ENCODE measurements around the gene SLC39A9. TPM values are rescaled to one million over a fixed set of nuclear protein-coding genes. Genes with fewer than 3 reads are reported as not detected.

SLC39A9 gene
- total RNA-seq, 1 donor from 2014 or later: 59.1 TPM

DNA sequence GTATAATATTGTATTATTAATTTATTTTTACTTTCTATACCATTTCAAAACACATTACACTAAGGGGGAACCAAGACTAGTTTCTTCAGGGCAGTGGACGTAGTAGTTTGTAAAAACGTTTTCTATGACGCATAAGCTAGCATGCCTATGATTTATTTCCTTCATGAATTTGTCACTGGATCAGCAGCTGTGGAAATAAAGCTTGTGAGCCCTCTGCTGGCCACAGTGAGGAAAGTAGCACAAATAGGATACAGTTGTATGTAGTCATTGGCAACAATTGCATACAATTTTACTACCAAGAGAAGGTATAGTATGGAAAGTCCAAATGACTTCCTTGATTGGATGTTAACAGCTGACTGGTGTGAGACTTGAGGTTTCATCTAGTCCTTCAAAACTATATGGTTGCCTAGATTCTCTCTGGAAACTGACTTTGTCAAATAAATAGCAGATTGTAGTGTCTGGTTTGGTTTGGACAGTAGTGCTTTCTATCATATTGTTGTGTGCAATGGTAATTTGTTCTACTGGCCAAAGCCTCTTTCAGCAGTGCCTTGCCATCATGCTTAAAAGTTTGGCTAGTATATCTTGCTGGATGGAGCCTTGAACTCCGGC lies 61.7 kb downstream of the SLC39A9 start:
- Mint-ChIP-seq H3K4me1 (peaks cover 2% of the 10 kb centered on the region), H3K36me3 (peaks cover 16% of the 10 kb centered on the region), H3K9me3 (no peaks in the 10 kb centered on the region), H3K27me3 (ENCODE audit: low read depth) (no peaks in the 10 kb centered on the region), H3K4me3 (no peak overlapping the region), H3K27ac (no peak overlapping the region)
- TF ChIP-seq, protein P1, sequence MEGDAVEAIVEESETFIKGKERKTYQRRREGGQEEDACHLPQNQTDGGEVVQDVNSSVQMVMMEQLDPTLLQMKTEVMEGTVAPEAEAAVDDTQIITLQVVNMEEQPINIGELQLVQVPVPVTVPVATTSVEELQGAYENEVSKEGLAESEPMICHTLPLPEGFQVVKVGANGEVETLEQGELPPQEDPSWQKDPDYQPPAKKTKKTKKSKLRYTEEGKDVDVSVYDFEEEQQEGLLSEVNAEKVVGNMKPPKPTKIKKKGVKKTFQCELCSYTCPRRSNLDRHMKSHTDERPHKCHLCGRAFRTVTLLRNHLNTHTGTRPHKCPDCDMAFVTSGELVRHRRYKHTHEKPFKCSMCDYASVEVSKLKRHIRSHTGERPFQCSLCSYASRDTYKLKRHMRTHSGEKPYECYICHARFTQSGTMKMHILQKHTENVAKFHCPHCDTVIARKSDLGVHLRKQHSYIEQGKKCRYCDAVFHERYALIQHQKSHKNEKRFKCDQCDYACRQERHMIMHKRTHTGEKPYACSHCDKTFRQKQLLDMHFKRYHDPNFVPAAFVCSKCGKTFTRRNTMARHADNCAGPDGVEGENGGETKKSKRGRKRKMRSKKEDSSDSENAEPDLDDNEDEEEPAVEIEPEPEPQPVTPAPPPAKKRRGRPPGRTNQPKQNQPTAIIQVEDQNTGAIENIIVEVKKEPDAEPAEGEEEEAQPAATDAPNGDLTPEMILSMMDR (IDR thresholded peaks at IDR 0.05; ENCODE audit: unreplicated experiment): peak; percentile 76
- DNase-seq (ENCODE audit: low spot score in 2 of 2, unreplicated experiment in 2 of 2): peak in 1 of 2 experiments; percentile 52

DNA sequence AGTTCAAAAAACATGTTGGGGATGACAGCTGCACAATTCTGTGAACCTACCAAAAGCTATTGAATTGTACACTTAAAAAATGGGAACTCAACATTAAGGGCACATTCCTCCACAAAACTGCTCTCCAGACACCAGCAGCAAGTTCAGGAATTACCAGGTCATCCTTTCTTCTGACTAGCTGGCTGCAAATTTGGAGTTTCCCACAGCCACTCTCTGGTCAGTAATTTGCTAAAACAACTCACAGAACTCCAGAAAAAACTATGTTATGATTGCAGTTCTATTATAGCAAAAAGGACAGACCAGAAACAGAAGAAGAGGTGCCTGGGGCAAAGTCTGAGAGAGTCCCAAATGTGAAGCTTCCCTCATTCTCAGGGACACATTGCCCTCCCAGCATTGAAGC lies 65.9 kb downstream of the SLC39A9 start:
- Mint-ChIP-seq H3K27me3 (ENCODE audit: low read depth) (no peaks in the 10 kb centered on the region), H3K4me1 (no peaks in the 10 kb centered on the region), H3K27ac (no peak overlapping the region), H3K4me3 (no peak overlapping the region), H3K36me3 (peaks cover 8% of the 10 kb centered on the region), H3K9me3 (no peaks in the 10 kb centered on the region)
- TF ChIP-seq, protein P1 (IDR thresholded peaks at IDR 0.05; ENCODE audit: unreplicated experiment): no peak
- no peak for DNase-seq (ENCODE audit: low spot score in 2 of 2, unreplicated experiment in 2 of 2)

DNA sequence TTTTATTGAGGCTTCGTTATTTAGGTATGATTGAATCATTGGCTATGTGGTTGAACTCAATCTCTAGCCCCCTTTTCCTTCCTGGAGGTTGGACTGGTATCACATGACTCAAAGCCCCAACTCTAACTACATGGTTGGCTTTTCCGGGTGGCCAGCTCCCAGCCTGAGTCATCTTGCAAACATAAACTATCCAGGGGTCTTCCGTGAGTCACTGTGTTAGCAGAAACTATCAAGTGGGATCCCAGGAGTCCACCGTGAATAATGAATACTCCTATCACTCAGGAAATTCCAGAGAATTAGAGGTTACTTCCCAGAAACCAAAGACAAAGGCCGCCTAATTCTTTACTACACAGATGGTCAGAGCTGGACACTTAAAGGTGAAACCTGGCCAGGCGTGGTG lies 66.3 kb downstream of the SLC39A9 start:
- no peak overlapping the region for H3K4me3 Mint-ChIP-seq
- no peaks in the 10 kb centered on the region for H3K27me3 Mint-ChIP-seq (ENCODE audit: low read depth)
- H3K27ac Mint-ChIP-seq: no peak overlapping the region
- TF ChIP-seq, protein P1 (IDR thresholded peaks at IDR 0.05; ENCODE audit: unreplicated experiment): no peak
- no peaks in the 10 kb centered on the region for H3K9me3 Mint-ChIP-seq
- peaks cover 8% of the 10 kb centered on the region for H3K36me3 Mint-ChIP-seq
- no peaks in the 10 kb centered on the region for H3K4me1 Mint-ChIP-seq
- no peak for DNase-seq (ENCODE audit: low spot score in 2 of 2, unreplicated experiment in 2 of 2)

DNA sequence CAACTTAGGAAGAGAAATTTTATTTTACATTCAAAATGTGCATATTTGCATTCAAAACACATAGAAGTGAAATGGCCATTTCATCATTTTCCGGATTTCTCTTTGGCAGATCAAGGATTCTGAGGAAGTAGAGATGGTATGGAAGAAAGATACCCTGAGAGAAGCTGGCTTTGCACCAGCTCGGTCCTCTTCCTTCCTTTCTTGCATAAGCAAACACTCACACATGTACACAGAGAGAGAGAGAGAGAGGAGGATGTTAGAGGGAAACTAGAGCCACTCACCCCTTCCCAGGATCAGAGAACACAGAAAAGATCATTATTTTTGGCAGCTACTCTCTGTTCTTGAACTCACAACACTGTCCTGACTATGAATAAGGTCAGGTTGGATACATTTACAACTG lies 70.5 kb downstream of the SLC39A9 start:
- no peaks in the 10 kb centered on the region for H3K36me3 Mint-ChIP-seq
- no peaks in the 10 kb centered on the region for H3K27me3 Mint-ChIP-seq (ENCODE audit: low read depth)
- H3K27ac Mint-ChIP-seq: no peak overlapping the region
- no peaks in the 10 kb centered on the region for H3K4me1 Mint-ChIP-seq
- TF ChIP-seq, protein P1 (IDR thresholded peaks at IDR 0.05; ENCODE audit: unreplicated experiment): no peak
- DNase-seq (ENCODE audit: low spot score in 2 of 2, unreplicated experiment in 2 of 2): no peak
- H3K9me3 Mint-ChIP-seq: no peaks in the 10 kb centered on the region
- no peak overlapping the region for H3K4me3 Mint-ChIP-seq

DNA sequence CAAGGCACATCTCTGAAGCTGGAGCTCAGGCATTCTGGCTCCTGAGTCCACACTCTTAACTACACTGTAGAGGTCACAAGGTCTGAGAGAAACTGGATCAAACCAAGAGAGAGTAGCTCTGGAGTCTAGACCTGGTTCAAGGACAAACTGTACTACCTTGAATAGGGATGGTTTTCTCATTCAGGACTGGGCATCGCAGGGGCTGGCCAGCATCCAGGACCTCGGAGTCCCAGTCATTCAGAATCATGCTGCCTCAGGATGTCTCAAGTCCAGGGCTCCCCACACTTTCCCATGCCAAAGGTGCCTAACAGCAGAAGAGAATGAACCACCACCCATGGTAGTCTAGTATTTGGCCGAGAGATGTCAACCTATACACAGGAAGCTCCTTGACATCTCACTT lies 72.9 kb downstream of the SLC39A9 start:
- H3K9me3 Mint-ChIP-seq: no peaks in the 10 kb centered on the region
- no peaks in the 10 kb centered on the region for H3K4me1 Mint-ChIP-seq
- TF ChIP-seq, protein P1 (IDR thresholded peaks at IDR 0.05; ENCODE audit: unreplicated experiment): no peak
- H3K4me3 Mint-ChIP-seq: no peak overlapping the region
- H3K27ac Mint-ChIP-seq: no peak overlapping the region
- DNase-seq (ENCODE audit: low spot score in 2 of 2, unreplicated experiment in 2 of 2): no peak
- H3K36me3 Mint-ChIP-seq: no peaks in the 10 kb centered on the region
- H3K27me3 Mint-ChIP-seq (ENCODE audit: low read depth): peaks cover 4% of the 10 kb centered on the region

DNA sequence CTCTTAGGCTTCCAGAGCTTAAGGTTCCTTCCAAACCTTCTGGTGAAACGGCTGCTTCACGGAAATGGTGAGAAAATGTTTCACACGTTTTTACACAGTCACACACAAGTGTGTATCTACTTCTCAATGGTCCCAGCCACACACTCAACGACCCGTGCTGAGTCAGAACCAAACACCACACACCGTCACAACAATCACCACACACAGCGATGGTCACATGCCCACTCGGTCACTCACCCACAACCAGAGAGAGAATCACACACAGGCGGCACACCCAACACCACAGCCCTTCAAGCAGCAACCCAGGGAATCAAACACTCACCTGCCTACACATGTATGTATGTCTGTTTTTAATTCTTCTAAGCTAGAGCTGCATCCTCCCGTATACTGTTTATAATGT lies 73.4 kb downstream of the SLC39A9 start:
- no peak for DNase-seq (ENCODE audit: low spot score in 2 of 2, unreplicated experiment in 2 of 2)
- Mint-ChIP-seq H3K27me3 (ENCODE audit: low read depth) (peaks cover 5% of the 10 kb centered on the region), H3K36me3 (no peaks in the 10 kb centered on the region), H3K9me3 (no peaks in the 10 kb centered on the region), H3K4me1 (no peaks in the 10 kb centered on the region), H3K27ac (no peak overlapping the region), H3K4me3 (no peak overlapping the region)
- TF ChIP-seq, protein P1 (IDR thresholded peaks at IDR 0.05; ENCODE audit: unreplicated experiment): no peak
